ENCODE results near the gene ART4.

DNA sequence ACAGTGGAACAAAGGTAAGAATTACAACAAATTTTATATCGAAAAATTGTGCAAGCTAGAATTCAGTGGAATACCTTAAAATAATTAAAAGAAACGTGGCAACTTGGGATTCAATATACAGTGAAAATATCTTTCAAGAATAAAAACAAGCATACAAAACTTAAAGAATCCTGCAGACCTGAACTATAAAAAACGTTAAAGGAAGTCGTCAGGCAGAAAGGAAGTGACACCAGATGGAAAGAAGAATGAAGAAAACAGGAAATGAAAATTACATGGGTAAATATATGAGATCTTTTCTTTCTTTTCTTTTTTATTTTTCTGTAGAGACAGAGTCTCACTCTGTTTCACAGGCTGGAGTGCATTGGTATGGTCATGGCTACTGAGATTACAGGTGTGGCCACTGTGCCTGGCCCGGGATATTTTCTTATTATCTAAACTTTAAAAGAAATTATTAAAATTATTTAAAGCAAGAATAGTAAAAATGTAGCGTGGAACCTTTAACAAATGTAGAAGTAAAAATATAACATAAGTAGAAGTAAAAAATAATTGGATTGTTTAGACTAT lies 37.6 kb upstream of the ART4 start:
- TF ChIP-seq FOXP1 (CRISPR knock-in tag; IDR thresholded peaks at IDR 0.05; ENCODE audit: borderline replicate concordance): no peak
- TF ChIP-seq, protein P1, sequence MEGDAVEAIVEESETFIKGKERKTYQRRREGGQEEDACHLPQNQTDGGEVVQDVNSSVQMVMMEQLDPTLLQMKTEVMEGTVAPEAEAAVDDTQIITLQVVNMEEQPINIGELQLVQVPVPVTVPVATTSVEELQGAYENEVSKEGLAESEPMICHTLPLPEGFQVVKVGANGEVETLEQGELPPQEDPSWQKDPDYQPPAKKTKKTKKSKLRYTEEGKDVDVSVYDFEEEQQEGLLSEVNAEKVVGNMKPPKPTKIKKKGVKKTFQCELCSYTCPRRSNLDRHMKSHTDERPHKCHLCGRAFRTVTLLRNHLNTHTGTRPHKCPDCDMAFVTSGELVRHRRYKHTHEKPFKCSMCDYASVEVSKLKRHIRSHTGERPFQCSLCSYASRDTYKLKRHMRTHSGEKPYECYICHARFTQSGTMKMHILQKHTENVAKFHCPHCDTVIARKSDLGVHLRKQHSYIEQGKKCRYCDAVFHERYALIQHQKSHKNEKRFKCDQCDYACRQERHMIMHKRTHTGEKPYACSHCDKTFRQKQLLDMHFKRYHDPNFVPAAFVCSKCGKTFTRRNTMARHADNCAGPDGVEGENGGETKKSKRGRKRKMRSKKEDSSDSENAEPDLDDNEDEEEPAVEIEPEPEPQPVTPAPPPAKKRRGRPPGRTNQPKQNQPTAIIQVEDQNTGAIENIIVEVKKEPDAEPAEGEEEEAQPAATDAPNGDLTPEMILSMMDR (IDR thresholded peaks at IDR 0.05): no peak
